Measurements from ENCODE around the gene ERBB4. TPM values are rescaled to one million over a fixed set of nuclear protein-coding genes. Genes with fewer than 3 reads are reported as not detected.

ERBB4 gene
- total RNA-seq, 1 experiment from 2014 or later, result 0.15 TPM

- Histone ChIP-seq H3K27ac (ENCODE audit: low read length) (no peak overlapping the region), H3K27me3 (ENCODE audit: control insufficient read depth, insufficient read depth, low read length) (no peaks in the 10 kb centered on the region), H3K9me3 (ENCODE audit: control insufficient read depth, insufficient read depth, low read depth, low read length) (no peaks in the 10 kb centered on the region), H3K4me3 (ENCODE audit: low read depth in 2 of 2, low read length in 2 of 2) (no peak overlapping the region), H3K4me1 (ENCODE audit: control insufficient read depth, insufficient read depth, low read length) (no peaks in the 10 kb centered on the region), H3K36me3 (ENCODE audit: control insufficient read depth, insufficient read depth, low read length) (no peaks in the 10 kb centered on the region)
- in situ Hi-C loops (cut with HindIII; ENCODE audit: low pct_unique_long_range_greater_than_20kb, low sequenced_read_pairs), result no loop called here
- ATAC-seq, result no peak
- TF ChIP-seq CTCF (IDR thresholded peaks at IDR 0.05) (no peak), REST (IDR thresholded peaks at IDR 0.05; ENCODE audit: insufficient read depth in 1 of 2, low read depth in 2 of 2, low read length in 1 of 2) (no peak), POLR2AphosphoS5 (IDR thresholded peaks at IDR 0.05; ENCODE audit: low read depth, low read length) (no peak), SIN3A (IDR thresholded peaks at IDR 0.05; ENCODE audit: borderline replicate concordance, insufficient read depth, low read depth, low read length) (no peak), TCF7L2 (IDR thresholded peaks at IDR 0.05; ENCODE audit: low read depth, low read length) (no peak)
- CTCF ChIA-PET, result no interaction called here
- intact Hi-C loops (cut with micrococcal nuclease; ENCODE audit: unreplicated experiment), result no loop called here
- POLR2A ChIA-PET, result no interaction called here
- no TSS peak for BruUV-seq (replicated peaks)
- DNase-seq (ENCODE audit: low read depth, low spot score), result no peak
Measured at GRCh38 chr2:211364911-211365310, 1173.7 kb downstream of the ERBB4 start.

- Histone ChIP-seq H3K36me3 (ENCODE audit: control insufficient read depth, insufficient read depth, low read length) (no peaks in the 10 kb centered on the region), H3K27me3 (ENCODE audit: control insufficient read depth, insufficient read depth, low read length) (no peaks in the 10 kb centered on the region), H3K4me3 (ENCODE audit: low read depth in 2 of 2, low read length in 2 of 2) (no peak overlapping the region), H3K27ac (ENCODE audit: low read length) (no peak overlapping the region), H3K4me1 (ENCODE audit: control insufficient read depth, insufficient read depth, low read length) (no peaks in the 10 kb centered on the region), H3K9me3 (ENCODE audit: control insufficient read depth, insufficient read depth, low read depth, low read length) (no peaks in the 10 kb centered on the region)
- intact Hi-C loops (cut with micrococcal nuclease; ENCODE audit: unreplicated experiment), result no loop called here
- ChIA-PET CTCF (no interaction called here), POLR2A (no interaction called here)
- no peak for ATAC-seq
- TF ChIP-seq POLR2AphosphoS5 (IDR thresholded peaks at IDR 0.05; ENCODE audit: low read depth, low read length) (no peak), SIN3A (IDR thresholded peaks at IDR 0.05; ENCODE audit: borderline replicate concordance, insufficient read depth, low read depth, low read length) (no peak), CTCF (IDR thresholded peaks at IDR 0.05) (no peak), TCF7L2 (IDR thresholded peaks at IDR 0.05; ENCODE audit: low read depth, low read length) (no peak), REST (IDR thresholded peaks at IDR 0.05; ENCODE audit: insufficient read depth in 1 of 2, low read depth in 2 of 2, low read length in 1 of 2) (no peak)
- DNase-seq (ENCODE audit: low read depth, low spot score), result no peak
- in situ Hi-C loops (cut with HindIII; ENCODE audit: low pct_unique_long_range_greater_than_20kb, low sequenced_read_pairs), result no loop called here
- no TSS peak for BruUV-seq (replicated peaks)
Measured at GRCh38 chr2:211361383-211361782, 1177.2 kb downstream of the ERBB4 start.
